H9 (cell line): Measurements from ENCODE around the gene CENPL. TPM values are rescaled to one million over a fixed set of nuclear protein-coding genes. Genes with fewer than 3 reads are reported as not detected.
"Not testable (repeated sequence)": the region's sequence is repeated elsewhere in the genome, so short reads cannot be mapped to it uniquely, and the experiment has no call there.

Experiments used
- DNase-seq: peaks from one replicate; pipeline ENCODE4 v3.0.0-alpha.2; 2017
- H2AFZ ChIP-seq: one replicate; pipeline ENCODE4 v1.6.1; 2013; ENCODE audit warnings: mild to moderate bottlenecking, low read length, control low read depth, moderate library complexity
- H2AK5ac ChIP-seq: 2 replicates; pipeline ENCODE4 v1.6.1; 2013; ENCODE audit warnings: low read length, control low read depth, mixed read lengths; ENCODE audit not compliant: insufficient read length
- H2BK120ac ChIP-seq: one replicate; pipeline ENCODE4 v1.6.1; 2013; ENCODE audit warnings: low read depth, mild to moderate bottlenecking, low read length, control low read depth, inconsistent platforms; ENCODE audit not compliant: poor library complexity, severe bottlenecking
- H2BK12ac ChIP-seq: 2 replicates; pipeline ENCODE4 v1.6.1; 2013; ENCODE audit warnings: low read length, control low read depth, mixed read lengths, low read depth; ENCODE audit not compliant: insufficient read length
- H2BK15ac ChIP-seq: 2 replicates; pipeline ENCODE4 v1.6.1; 2013; ENCODE audit warnings: low read depth, low read length, control low read depth
- H2BK20ac ChIP-seq: one replicate; pipeline ENCODE4 v1.6.1; 2013; ENCODE audit warnings: low read depth, mild to moderate bottlenecking, low read length, control low read depth, inconsistent platforms; ENCODE audit not compliant: poor library complexity, severe bottlenecking
- H2BK5ac ChIP-seq: 2 replicates; pipeline ENCODE4 v1.6.1; 2013; ENCODE audit warnings: low read length, control low read depth, mixed read lengths; ENCODE audit not compliant: insufficient read length
- H3K14ac ChIP-seq: 2 replicates; pipeline ENCODE4 v1.6.1; 2013; ENCODE audit warnings: low read length, control low read depth; ENCODE audit not compliant: insufficient read depth
- H3K18ac ChIP-seq: 2 replicates; pipeline ENCODE4 v1.6.1; 2013; ENCODE audit warnings: low read depth, mild to moderate bottlenecking, mixed read lengths, low read length, control low read depth; ENCODE audit not compliant: insufficient read length
- H3K23ac ChIP-seq: 2 replicates; pipeline ENCODE4 v1.6.1; 2013; ENCODE audit warnings: low read length, control low read depth, mixed read lengths, low read depth; ENCODE audit not compliant: insufficient read length
- H3K23me2 ChIP-seq: 2 replicates; pipeline ENCODE4 v1.6.1; 2013; ENCODE audit warnings: low read depth, mild to moderate bottlenecking, mixed read lengths, low read length, control low read depth; ENCODE audit not compliant: insufficient read length, poor library complexity, severe bottlenecking
- H3K27ac ChIP-seq: 2 replicates; pipeline ENCODE4 v1.5.1; 2013; ENCODE audit warnings: low read length, control low read depth, mixed read lengths, low read depth; ENCODE audit not compliant: insufficient read length
- H3K27me3 ChIP-seq: 2 replicates; pipeline ENCODE4 v1.6.1; 2013; ENCODE audit warnings: low read length, control low read depth, inconsistent platforms; ENCODE audit not compliant: insufficient read depth
- H3K4ac ChIP-seq: 2 replicates; pipeline ENCODE4 v1.6.1; 2013; ENCODE audit warnings: low read depth, mild to moderate bottlenecking, control low read depth, inconsistent platforms, low read length, moderate library complexity
- H3K4me1 ChIP-seq: 2 replicates; pipeline ENCODE4 v1.6.1; 2013; ENCODE audit warnings: low read length, control low read depth, inconsistent platforms; ENCODE audit not compliant: insufficient read depth
- H3K4me2 ChIP-seq: 2 replicates; pipeline ENCODE4 v1.6.1; 2013; ENCODE audit warnings: low read length, control low read depth, mixed read lengths; ENCODE audit not compliant: insufficient read length, insufficient read depth
- H3K56ac ChIP-seq: 2 replicates; pipeline ENCODE4 v1.6.1; 2013; ENCODE audit warnings: low read depth, mild to moderate bottlenecking, mixed read lengths, low read length, control low read depth; ENCODE audit not compliant: insufficient read length
- H3K79me1 ChIP-seq: 2 replicates; pipeline ENCODE4 v1.6.1; 2013; ENCODE audit warnings: low read depth, mild to moderate bottlenecking, moderate library complexity, low read length, control low read depth, inconsistent platforms; ENCODE audit not compliant: insufficient read depth, poor library complexity, severe bottlenecking
- H3K79me2 ChIP-seq: 2 replicates; pipeline ENCODE4 v1.6.1; 2013; ENCODE audit warnings: low read length, control low read depth, inconsistent platforms; ENCODE audit not compliant: insufficient read depth
- H3K9ac ChIP-seq: 2 replicates; pipeline ENCODE4 v1.6.1; 2013; ENCODE audit warnings: low read length, control low read depth, mixed read lengths; ENCODE audit not compliant: insufficient read length; ENCODE audit errors: extremely low read depth
- H3K9me3 ChIP-seq: one replicate; pipeline ENCODE4 v1.6.1; 2013; ENCODE audit warnings: low read depth, low read length, inconsistent platforms; ENCODE audit not compliant: control insufficient read depth
- H3T11ph ChIP-seq: one replicate; pipeline ENCODE4 v1.6.1; 2013; ENCODE audit warnings: mild to moderate bottlenecking, low read length, control low read depth, inconsistent platforms
- H4K20me1 ChIP-seq: one replicate; pipeline ENCODE4 v1.6.1; 2013; ENCODE audit not compliant: control insufficient read depth, insufficient read length, insufficient read depth
- H4K5ac ChIP-seq: 2 replicates; pipeline ENCODE4 v1.6.1; 2013; ENCODE audit warnings: low read depth, mild to moderate bottlenecking, mixed read lengths, low read length, control low read depth; ENCODE audit not compliant: insufficient read length
- H4K8ac ChIP-seq: replicated peaks from 2 replicates; pipeline ENCODE4 v1.6.1; 2013; ENCODE audit warnings: low read length, control low read depth, mixed read lengths, low read depth; ENCODE audit not compliant: insufficient read length
- H4K91ac ChIP-seq: 2 replicates; pipeline ENCODE4 v1.6.1; 2013; ENCODE audit warnings: low read depth, mild to moderate bottlenecking, moderate library complexity, mixed read lengths, low read length, control low read depth; ENCODE audit not compliant: insufficient read length
- H3K27ac Mint-ChIP-seq, 3 experiments: 2 replicates in 2 of 3; 3 replicates in 1 of 3; pipeline ENCODE4 v1.8.0; 2020 to 2021; ENCODE audit warnings: mixed read lengths in 3 of 3, mild to moderate bottlenecking in 1 of 3, moderate library complexity in 1 of 3
- H3K27me3 Mint-ChIP-seq: 2 replicates; pipeline ENCODE4 v1.8.0; 2021; ENCODE audit warnings: low read depth, mild to moderate bottlenecking, moderate library complexity, mixed read lengths
- H3K36me3 Mint-ChIP-seq, 3 experiments: 2 replicates in 2 of 3; 3 replicates in 1 of 3; pipeline ENCODE4 v1.8.0; 2020 to 2021; ENCODE audit warnings: low read depth in 3 of 3, mixed read lengths in 3 of 3; ENCODE audit not compliant: insufficient read depth in 1 of 3
- H3K4me1 Mint-ChIP-seq, 2 experiments: 2 replicates each; pipeline ENCODE4 v1.8.0; 2020; ENCODE audit warnings: mixed read lengths in 2 of 2
- H3K4me3 Mint-ChIP-seq, 2 experiments: 2 replicates in 1 of 2; 3 replicates in 1 of 2; pipeline ENCODE4 v1.8.0; 2020 to 2021; ENCODE audit warnings: mild to moderate bottlenecking in 2 of 2, mixed read lengths in 2 of 2, moderate library complexity in 1 of 2
- H3K9me3 Mint-ChIP-seq, 2 experiments: 2 replicates in 1 of 2; 3 replicates in 1 of 2; pipeline ENCODE4 v1.8.0; 2020; ENCODE audit warnings: mild to moderate bottlenecking in 2 of 2, mixed read lengths in 2 of 2, moderate library complexity in 1 of 2
- WGBS: extraction: QIAGEN DNeasy Blood & Tissue Kit; methylation state at CpG from one replicate; pipeline ENCODE4 v1.1.7; 2013; ENCODE audit warnings: missing lambda C conversion rate, low lambda C conversion rate, mixed read lengths; ENCODE audit not compliant: insufficient read length; ENCODE audit errors: extremely low coverage; 5-methylcytosine and 5-hydroxymethylcytosine counted together
- total RNA-seq: library from RNA; stranded (reverse); gene quantifications from 2 replicates; pipeline ENCODE4 v1.2.1, GENCODE V29; 2021
- TF ChIP-seq, protein P1 (sequence below): fragments of 200-600 bp; sonication (generic); conservative IDR thresholded peaks from 3 replicates; pipeline ENCODE4 v1.8.0; 2021; ENCODE audit warnings: antibody characterized with exemption, mild to moderate bottlenecking

Gene CENPL
- total RNA-seq, 1 experiment from 2014 or later, result 14.4 TPM

DNA sequence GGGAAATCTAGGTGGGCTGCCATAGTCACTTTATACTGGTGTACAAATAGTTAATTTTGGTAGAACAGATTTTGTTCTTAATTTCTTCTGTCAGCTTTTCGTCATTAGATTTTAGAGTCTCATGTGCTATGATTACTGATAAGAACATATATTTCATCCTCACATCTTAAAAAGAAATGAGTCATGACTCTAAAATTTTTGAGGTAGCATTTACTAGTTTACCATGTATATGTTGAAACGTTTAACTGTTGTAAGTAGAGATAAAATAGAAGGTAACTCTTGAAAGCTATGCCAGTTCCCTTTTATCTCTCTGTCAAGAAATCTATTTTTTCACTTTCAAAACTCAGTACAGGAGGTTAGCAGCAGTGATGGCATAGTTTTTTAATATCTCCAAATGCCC lies 56.5 kb downstream of the CENPL start:
- H4K5ac ChIP-seq, result no peak overlapping the region
- no peak overlapping the region for H3K4me2 ChIP-seq
- Mint-ChIP-seq H3K27me3 (no peaks in the 10 kb centered on the region), H3K4me3 (no peak overlapping the region), H3K36me3 (peaks cover 11 to 18% (median 17%) of the 10 kb centered on the region in 3 experiments; a peak in 6 of 7 replicates), H3K27ac (no peak overlapping the region), H3K9me3 (peaks cover 14 to 15% of the 10 kb centered on the region in 2 experiments), H3K4me1 (no peaks in the 10 kb centered on the region)
- no peak overlapping the region for H3K56ac ChIP-seq
- no peak overlapping the region for H3K9ac ChIP-seq
- H3K4ac ChIP-seq, result no peak overlapping the region
- no peak overlapping the region for H2BK120ac ChIP-seq
- no peak overlapping the region for H2BK12ac ChIP-seq
- no peak overlapping the region for H2BK20ac ChIP-seq
- no peak overlapping the region for H4K8ac ChIP-seq
- DNase-seq, result no peak
- H3K27ac ChIP-seq, result no peak overlapping the region
- H2BK5ac ChIP-seq, result no peak overlapping the region
- H3T11ph ChIP-seq, result no peak overlapping the region
- H2AFZ ChIP-seq, result no peak overlapping the region
- no peak overlapping the region for H2AK5ac ChIP-seq
- H3K4me1 ChIP-seq, result no peaks in the 10 kb centered on the region
- H3K18ac ChIP-seq, result no peak overlapping the region
- H3K27me3 ChIP-seq, result no peaks in the 10 kb centered on the region
- H3K23me2 ChIP-seq, result no peaks in the 10 kb centered on the region
- no peaks in the 10 kb centered on the region for H3K79me1 ChIP-seq
- H4K91ac ChIP-seq, result no peak overlapping the region
- TF ChIP-seq, protein P1, sequence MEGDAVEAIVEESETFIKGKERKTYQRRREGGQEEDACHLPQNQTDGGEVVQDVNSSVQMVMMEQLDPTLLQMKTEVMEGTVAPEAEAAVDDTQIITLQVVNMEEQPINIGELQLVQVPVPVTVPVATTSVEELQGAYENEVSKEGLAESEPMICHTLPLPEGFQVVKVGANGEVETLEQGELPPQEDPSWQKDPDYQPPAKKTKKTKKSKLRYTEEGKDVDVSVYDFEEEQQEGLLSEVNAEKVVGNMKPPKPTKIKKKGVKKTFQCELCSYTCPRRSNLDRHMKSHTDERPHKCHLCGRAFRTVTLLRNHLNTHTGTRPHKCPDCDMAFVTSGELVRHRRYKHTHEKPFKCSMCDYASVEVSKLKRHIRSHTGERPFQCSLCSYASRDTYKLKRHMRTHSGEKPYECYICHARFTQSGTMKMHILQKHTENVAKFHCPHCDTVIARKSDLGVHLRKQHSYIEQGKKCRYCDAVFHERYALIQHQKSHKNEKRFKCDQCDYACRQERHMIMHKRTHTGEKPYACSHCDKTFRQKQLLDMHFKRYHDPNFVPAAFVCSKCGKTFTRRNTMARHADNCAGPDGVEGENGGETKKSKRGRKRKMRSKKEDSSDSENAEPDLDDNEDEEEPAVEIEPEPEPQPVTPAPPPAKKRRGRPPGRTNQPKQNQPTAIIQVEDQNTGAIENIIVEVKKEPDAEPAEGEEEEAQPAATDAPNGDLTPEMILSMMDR, result no peak
- no peak overlapping the region for H3K14ac ChIP-seq
- no peak overlapping the region for H3K23ac ChIP-seq
- H4K20me1 ChIP-seq, result no peaks in the 10 kb centered on the region
- no peaks in the 10 kb centered on the region for H3K9me3 ChIP-seq
- no CpG with 5 or more reads among the region's 2 CpGs for WGBS
- H3K79me2 ChIP-seq, result no peaks in the 10 kb centered on the region
- no peak overlapping the region for H2BK15ac ChIP-seq

DNA sequence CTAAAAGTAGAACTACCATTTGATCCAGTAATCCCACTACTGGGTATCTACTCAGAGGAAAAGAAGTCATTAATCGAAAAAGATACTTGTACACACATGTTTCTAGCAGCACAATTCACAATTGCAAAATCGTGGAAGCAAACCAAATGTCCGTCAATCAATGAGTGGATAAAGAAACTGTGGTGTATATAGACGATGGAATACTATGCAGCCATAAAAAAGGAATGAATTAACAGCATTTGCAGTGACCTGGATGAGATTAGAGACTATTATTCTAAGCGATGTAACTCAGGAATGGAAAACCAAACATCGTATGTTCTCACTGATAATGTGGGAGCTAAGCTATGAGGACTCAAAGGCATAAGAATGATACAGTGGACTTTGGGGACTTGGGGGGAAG lies 60.4 kb downstream of the CENPL start:
- not testable (repeated sequence) for H3K23me2 ChIP-seq, H3K4me1 ChIP-seq, H3K27ac ChIP-seq, H3T11ph ChIP-seq, H3K9me3 ChIP-seq, H3K23ac ChIP-seq, H3K4me2 ChIP-seq, H2BK15ac ChIP-seq, H3K4me1 Mint-ChIP-seq, H3K27me3 ChIP-seq, H2BK20ac ChIP-seq, H3K18ac ChIP-seq, H3K79me2 ChIP-seq, H3K56ac ChIP-seq, H3K14ac ChIP-seq, H3K9ac ChIP-seq, H3K79me1 ChIP-seq, H3K27me3 Mint-ChIP-seq, H4K91ac ChIP-seq, H2BK5ac ChIP-seq, DNase-seq, H2AFZ ChIP-seq, H4K8ac ChIP-seq, H2BK12ac ChIP-seq, H3K4me3 Mint-ChIP-seq, H2AK5ac ChIP-seq, H4K20me1 ChIP-seq, H4K5ac ChIP-seq, H3K27ac Mint-ChIP-seq, H3K4ac ChIP-seq, H2BK120ac ChIP-seq
- no CpG with 5 or more reads among the region's 6 CpGs for WGBS
- Mint-ChIP-seq H3K36me3 (peaks cover 31 to 55% (median 47%) of the 10 kb centered on the region in 3 experiments), H3K9me3 (peaks cover 20 to 25% of the 10 kb centered on the region in 2 experiments)
